Measurements from ENCODE around the gene AUH. TPM values are rescaled to one million over a fixed set of nuclear protein-coding genes. Genes with fewer than 3 reads are reported as not detected.

Gene AUH
- total RNA-seq, 1 donor from 2014 or later: 9.8 TPM

DNA sequence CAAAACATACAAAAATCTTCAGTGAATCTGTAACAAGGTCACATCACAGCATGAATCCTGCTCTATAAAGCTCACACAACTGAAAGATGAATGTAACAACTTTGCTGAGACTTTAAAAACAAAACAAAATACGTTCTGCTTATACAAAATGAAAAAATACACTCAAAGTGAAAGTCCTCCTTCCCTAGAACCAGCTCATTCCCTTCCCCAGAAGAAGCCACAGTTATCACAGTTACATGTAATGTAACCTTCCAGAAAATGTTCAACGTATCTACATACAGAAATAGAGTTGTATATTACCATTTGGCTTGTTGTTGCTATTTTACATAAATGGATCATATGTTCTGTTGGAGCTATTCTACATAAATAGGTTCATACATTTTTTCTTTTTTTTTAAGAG lies 2.6 kb downstream of the AUH start:
- peaks cover 14% of the 10 kb centered on the region for H3K4me1 ChIP-seq (ENCODE audit: insufficient read depth, low read length)
- H3K4me3 ChIP-seq (ENCODE audit: insufficient read depth, low read depth, low read length): no peak overlapping the region
- FAIRE-seq (no peak), DNase-seq (ENCODE audit: low read depth) (no peak)
- no peaks in the 10 kb centered on the region for H3K9me3 ChIP-seq (ENCODE audit: insufficient read depth, low read depth, low read length)
- Mint-ChIP-seq H3K27ac (ENCODE audit: unreplicated experiment) (no peak overlapping the region), H3K27me3 (ENCODE audit: low read depth, unreplicated experiment) (no peaks in the 10 kb centered on the region), H3K9me3 (ENCODE audit: unreplicated experiment) (peaks cover 4% of the 10 kb centered on the region), H3K36me3 (ENCODE audit: low read depth, unreplicated experiment) (no peaks in the 10 kb centered on the region), H3K4me3 (ENCODE audit: unreplicated experiment) (no peak overlapping the region), H3K4me1 (ENCODE audit: low read depth, unreplicated experiment) (peaks cover 3% of the 10 kb centered on the region)
- peaks cover 40% of the 10 kb centered on the region for H3K79me2 ChIP-seq (ENCODE audit: insufficient read depth, low read length)
- TF ChIP-seq, protein P1, sequence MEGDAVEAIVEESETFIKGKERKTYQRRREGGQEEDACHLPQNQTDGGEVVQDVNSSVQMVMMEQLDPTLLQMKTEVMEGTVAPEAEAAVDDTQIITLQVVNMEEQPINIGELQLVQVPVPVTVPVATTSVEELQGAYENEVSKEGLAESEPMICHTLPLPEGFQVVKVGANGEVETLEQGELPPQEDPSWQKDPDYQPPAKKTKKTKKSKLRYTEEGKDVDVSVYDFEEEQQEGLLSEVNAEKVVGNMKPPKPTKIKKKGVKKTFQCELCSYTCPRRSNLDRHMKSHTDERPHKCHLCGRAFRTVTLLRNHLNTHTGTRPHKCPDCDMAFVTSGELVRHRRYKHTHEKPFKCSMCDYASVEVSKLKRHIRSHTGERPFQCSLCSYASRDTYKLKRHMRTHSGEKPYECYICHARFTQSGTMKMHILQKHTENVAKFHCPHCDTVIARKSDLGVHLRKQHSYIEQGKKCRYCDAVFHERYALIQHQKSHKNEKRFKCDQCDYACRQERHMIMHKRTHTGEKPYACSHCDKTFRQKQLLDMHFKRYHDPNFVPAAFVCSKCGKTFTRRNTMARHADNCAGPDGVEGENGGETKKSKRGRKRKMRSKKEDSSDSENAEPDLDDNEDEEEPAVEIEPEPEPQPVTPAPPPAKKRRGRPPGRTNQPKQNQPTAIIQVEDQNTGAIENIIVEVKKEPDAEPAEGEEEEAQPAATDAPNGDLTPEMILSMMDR (IDR thresholded peaks at IDR 0.05; ENCODE audit: insufficient read depth, low read depth, low read length): no peak
- TF ChIP-seq EZH2 (IDR thresholded peaks at IDR 0.05; ENCODE audit: insufficient read depth, low read length): no peak
- no peaks in the 10 kb centered on the region for H3K27me3 ChIP-seq (ENCODE audit: insufficient read depth, low read length)
- peaks cover 7% of the 10 kb centered on the region for H4K20me1 ChIP-seq (ENCODE audit: insufficient read depth, low read length)
- H3K4me2 ChIP-seq (ENCODE audit: low read length): no peak overlapping the region
- no peak overlapping the region for H2AFZ ChIP-seq (ENCODE audit: low read depth, low read length)
- H3K27ac ChIP-seq (ENCODE audit: low read depth, low read length): no peak overlapping the region
- H3K9ac ChIP-seq (ENCODE audit: low read length): no peak overlapping the region
- H3K36me3 ChIP-seq (ENCODE audit: insufficient read depth, low read length): peaks cover 3% of the 10 kb centered on the region

DNA sequence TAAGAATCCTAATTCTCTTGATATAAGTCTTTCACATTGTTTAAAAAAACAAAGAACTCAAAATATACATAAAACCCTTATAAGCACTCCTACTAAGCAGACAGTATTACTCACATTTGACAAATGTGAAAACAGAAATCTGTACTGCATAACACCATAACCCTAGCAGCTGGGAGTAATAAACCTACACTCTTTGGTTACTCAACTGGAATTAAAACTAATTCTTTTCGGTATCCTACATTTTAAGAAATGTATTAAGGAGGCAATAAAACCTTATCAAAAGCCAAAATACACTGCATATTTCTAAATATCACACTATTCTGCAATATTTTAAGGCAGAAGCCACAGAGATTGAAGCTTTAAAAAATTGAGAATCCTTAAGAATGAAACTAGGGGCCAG lies 6.8 kb downstream of the AUH start:
- Mint-ChIP-seq H3K9me3 (ENCODE audit: unreplicated experiment) (no peaks in the 10 kb centered on the region), H3K27ac (ENCODE audit: unreplicated experiment) (no peak overlapping the region), H3K27me3 (ENCODE audit: low read depth, unreplicated experiment) (no peaks in the 10 kb centered on the region), H3K4me1 (ENCODE audit: low read depth, unreplicated experiment) (no peaks in the 10 kb centered on the region), H3K36me3 (ENCODE audit: low read depth, unreplicated experiment) (no peaks in the 10 kb centered on the region), H3K4me3 (ENCODE audit: unreplicated experiment) (no peak overlapping the region)
- Histone ChIP-seq H3K4me2 (ENCODE audit: low read length) (no peak overlapping the region), H3K4me1 (ENCODE audit: insufficient read depth, low read length) (no peaks in the 10 kb centered on the region), H3K9me3 (ENCODE audit: insufficient read depth, low read depth, low read length) (no peaks in the 10 kb centered on the region), H3K36me3 (ENCODE audit: insufficient read depth, low read length) (peaks cover 3% of the 10 kb centered on the region), H3K4me3 (ENCODE audit: insufficient read depth, low read depth, low read length) (no peak overlapping the region), H3K79me2 (ENCODE audit: insufficient read depth, low read length) (peaks cover 23% of the 10 kb centered on the region), H2AFZ (ENCODE audit: low read depth, low read length) (no peak overlapping the region), H3K27me3 (ENCODE audit: insufficient read depth, low read length) (no peaks in the 10 kb centered on the region), H4K20me1 (ENCODE audit: insufficient read depth, low read length) (no peaks in the 10 kb centered on the region), H3K9ac (ENCODE audit: low read length) (no peak overlapping the region), H3K27ac (ENCODE audit: low read depth, low read length) (no peak overlapping the region)
- FAIRE-seq (no peak), DNase-seq (ENCODE audit: low read depth) (no peak)
- TF ChIP-seq EZH2 (IDR thresholded peaks at IDR 0.05; ENCODE audit: insufficient read depth, low read length): no peak
- TF ChIP-seq, protein P1 (IDR thresholded peaks at IDR 0.05; ENCODE audit: insufficient read depth, low read depth, low read length): no peak

DNA sequence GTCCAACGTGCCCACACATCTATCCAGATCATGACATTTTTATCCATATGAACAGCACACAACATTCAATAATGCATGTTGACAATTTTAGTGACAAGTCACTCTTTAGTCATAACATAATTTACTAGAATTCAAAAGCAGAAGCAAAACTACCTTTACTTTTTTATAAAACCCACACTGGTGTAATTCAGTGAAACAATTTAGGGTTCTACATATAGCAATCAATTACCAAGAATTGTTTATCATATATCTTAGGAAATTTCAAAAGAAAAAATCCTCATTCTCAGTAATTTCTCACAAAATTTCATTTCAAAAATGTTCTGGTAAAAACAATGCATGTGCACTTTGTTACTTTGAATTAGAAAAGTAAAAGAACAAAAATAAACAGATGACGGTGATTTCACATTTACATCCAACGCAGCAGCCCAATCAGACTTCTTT lies 12.6 kb downstream of the AUH start:
- no peak for DNase-seq (ENCODE audit: low read depth)
- H3K79me2 ChIP-seq (ENCODE audit: insufficient read depth, low read length): peaks cover 3% of the 10 kb centered on the region
- TF ChIP-seq EZH2 (IDR thresholded peaks at IDR 0.05; ENCODE audit: insufficient read depth, low read length): no peak
- TF ChIP-seq, protein P1 (IDR thresholded peaks at IDR 0.05; ENCODE audit: insufficient read depth, low read depth, low read length): no peak
- Mint-ChIP-seq H3K4me1 (ENCODE audit: low read depth, unreplicated experiment) (no peaks in the 10 kb centered on the region), H3K4me3 (ENCODE audit: unreplicated experiment) (no peak overlapping the region), H3K9me3 (ENCODE audit: unreplicated experiment) (no peaks in the 10 kb centered on the region), H3K36me3 (ENCODE audit: low read depth, unreplicated experiment) (no peaks in the 10 kb centered on the region), H3K27ac (ENCODE audit: unreplicated experiment) (no peak overlapping the region), H3K27me3 (ENCODE audit: low read depth, unreplicated experiment) (no peaks in the 10 kb centered on the region)
- H3K9me3 ChIP-seq (ENCODE audit: insufficient read depth, low read depth, low read length): no peaks in the 10 kb centered on the region
- H2AFZ ChIP-seq (ENCODE audit: low read depth, low read length): no peak overlapping the region
- no peaks in the 10 kb centered on the region for H3K4me1 ChIP-seq (ENCODE audit: insufficient read depth, low read length)
- no peak overlapping the region for H3K4me3 ChIP-seq (ENCODE audit: insufficient read depth, low read depth, low read length)
- H3K4me2 ChIP-seq (ENCODE audit: low read length): no peak overlapping the region
- FAIRE-seq: no peak
- no peaks in the 10 kb centered on the region for H3K36me3 ChIP-seq (ENCODE audit: insufficient read depth, low read length)
- no peak overlapping the region for H3K27ac ChIP-seq (ENCODE audit: low read depth, low read length)
- no peaks in the 10 kb centered on the region for H4K20me1 ChIP-seq (ENCODE audit: insufficient read depth, low read length)
- H3K27me3 ChIP-seq (ENCODE audit: insufficient read depth, low read length): no peaks in the 10 kb centered on the region
- H3K9ac ChIP-seq (ENCODE audit: low read length): no peak overlapping the region
